Progenitor cell of endocrine pancreas (in vitro differentiated cells): ENCODE data around the gene FSTL5. TPM values are rescaled to one million over a fixed set of nuclear protein-coding genes. Genes with fewer than 3 reads are reported as not detected.

Experiments
- DNase-seq: peaks from one replicate; pipeline ENCODE4 v3.0.0; 2021; ENCODE audit warnings: low spot score; ENCODE audit not compliant: unreplicated experiment
- H3K27ac Mint-ChIP-seq: 2 replicates; pipeline ENCODE4 v1.8.0; 2021; ENCODE audit warnings: mild to moderate bottlenecking, moderate library complexity, mixed read lengths
- H3K27me3 Mint-ChIP-seq: 2 replicates; pipeline ENCODE4 v1.8.0; 2021; ENCODE audit warnings: mixed read lengths
- H3K36me3 Mint-ChIP-seq: 2 replicates; pipeline ENCODE4 v1.8.0; 2022; ENCODE audit warnings: mixed read lengths; ENCODE audit not compliant: insufficient read depth
- H3K4me1 Mint-ChIP-seq: 2 replicates; pipeline ENCODE4 v1.8.0; 2021; ENCODE audit warnings: low read depth, mixed read lengths
- H3K4me3 Mint-ChIP-seq: 2 replicates; pipeline ENCODE4 v1.8.0; 2021; ENCODE audit warnings: low read depth, mild to moderate bottlenecking, moderate library complexity, mixed read lengths
- H3K9me3 Mint-ChIP-seq: 2 replicates; pipeline ENCODE4 v1.8.0; 2021; ENCODE audit warnings: low read depth, mixed read lengths
- CTCF ChIP-seq: fragments of 200-600 bp; sonication (generic); IDR thresholded peaks from one replicate; pipeline ENCODE4 v1.5.0; 2021; ENCODE audit warnings: antibody characterized with exemption, mild to moderate bottlenecking; ENCODE audit not compliant: unreplicated experiment
- total RNA-seq: library from RNA; stranded (reverse); gene quantifications from 2 replicates; pipeline ENCODE4 v1.2.1, GENCODE V29; 2021

FSTL5 gene
- total RNA-seq, 1 donor from 2014 or later, result 15.5 TPM

- peak; percentile 17 for TF ChIP-seq CTCF
- Mint-ChIP-seq H3K27ac (no peak overlapping the region), H3K9me3 (no peaks in the 10 kb centered on the region), H3K27me3 (no peaks in the 10 kb centered on the region), H3K4me1 (no peaks in the 10 kb centered on the region), H3K36me3 (no peaks in the 10 kb centered on the region), H3K4me3 (no peak overlapping the region)
- no peak for DNase-seq
Observed at GRCh38 chr4:161419822-161420221, 744.0 kb downstream of the FSTL5 start.

GRCh38 chr4:161411901-161412300 is 751.9 kb downstream of the FSTL5 start:
- TF ChIP-seq CTCF, result no peak
- DNase-seq, result no peak
- H3K9me3 Mint-ChIP-seq, result peaks cover 8% of the 10 kb centered on the region
- H3K27ac Mint-ChIP-seq, result no peak overlapping the region
- H3K27me3 Mint-ChIP-seq, result no peaks in the 10 kb centered on the region
- no peaks in the 10 kb centered on the region for H3K36me3 Mint-ChIP-seq
- H3K4me3 Mint-ChIP-seq, result no peak overlapping the region
- H3K4me1 Mint-ChIP-seq, result no peaks in the 10 kb centered on the region

GRCh38 chr4:161404346-161405110 is 759.3 kb downstream of the FSTL5 start:
- no peak for DNase-seq
- no peak overlapping the region for H3K27ac Mint-ChIP-seq
- no peaks in the 10 kb centered on the region for H3K36me3 Mint-ChIP-seq
- H3K4me3 Mint-ChIP-seq, result no peak overlapping the region
- peaks cover 11% of the 10 kb centered on the region for H3K9me3 Mint-ChIP-seq
- H3K4me1 Mint-ChIP-seq, result no peaks in the 10 kb centered on the region
- no peak for TF ChIP-seq CTCF
- no peaks in the 10 kb centered on the region for H3K27me3 Mint-ChIP-seq

GRCh38 chr4:161403781-161404180 is 760.0 kb downstream of the FSTL5 start:
- Mint-ChIP-seq H3K27me3 (no peaks in the 10 kb centered on the region), H3K9me3 (peaks cover 11% of the 10 kb centered on the region), H3K27ac (no peak overlapping the region), H3K36me3 (no peaks in the 10 kb centered on the region), H3K4me3 (no peak overlapping the region), H3K4me1 (no peaks in the 10 kb centered on the region)
- DNase-seq, result no peak
- TF ChIP-seq CTCF, result no peak

GRCh38 chr4:161393602-161394001 is 770.2 kb downstream of the FSTL5 start:
- no peak overlapping the region for H3K27ac Mint-ChIP-seq
- no peaks in the 10 kb centered on the region for H3K9me3 Mint-ChIP-seq
- no peaks in the 10 kb centered on the region for H3K4me1 Mint-ChIP-seq
- no peaks in the 10 kb centered on the region for H3K27me3 Mint-ChIP-seq
- H3K36me3 Mint-ChIP-seq, result no peaks in the 10 kb centered on the region
- H3K4me3 Mint-ChIP-seq, result no peak overlapping the region
- TF ChIP-seq CTCF, result no peak
- DNase-seq, result no peak
